Lung (tissue), 12 donors: ENCODE measurements around the gene HSF5. TPM values are rescaled to one million over a fixed set of nuclear protein-coding genes. Genes with fewer than 3 reads are reported as not detected.
A peak's percentile ranks its signal among the peaks of the same experiment; 100 is the strongest.

ENCODE experiments used
- ATAC-seq: fragments of 200-7000 bp; cut with Tn5 transposase; one replicate; pipeline ENCODE4 v1.9.1; 2020; ENCODE audit warnings: moderate number of reproducible peaks; ENCODE audit not compliant: insufficient read depth, low FRiP score
- DNase-seq, 3 donors: peaks; one replicate each; pipeline ENCODE4 v3.0.0-alpha.2; 2013 to 2017
- H3K27ac ChIP-seq, 2 donors: one replicate each; pipeline ENCODE4 v1.5.1; 2013; ENCODE audit warnings: mild to moderate bottlenecking in 2 of 2, moderate library complexity in 2 of 2, control low read depth in 1 of 2, inconsistent platforms in 1 of 2, low read depth in 1 of 2, low read length in 1 of 2
- H3K27me3 ChIP-seq, 3 donors: one replicate each; pipeline ENCODE4 v1.5.1; 2013; ENCODE audit warnings: low read length in 2 of 3; ENCODE audit not compliant: control insufficient read depth in 3 of 3, insufficient read depth in 3 of 3
- H3K36me3 ChIP-seq, 4 donors: one replicate each; pipeline ENCODE4 v1.5.1; 2013; ENCODE audit warnings: low read length in 4 of 4, mild to moderate bottlenecking in 1 of 4, moderate library complexity in 1 of 4; ENCODE audit not compliant: control insufficient read depth in 4 of 4, insufficient read depth in 4 of 4
- H3K4me1 ChIP-seq, 5 donors: one replicate each; pipeline ENCODE4 v1.5.1; 2013; ENCODE audit warnings: low read length in 5 of 5, mild to moderate bottlenecking in 2 of 5, moderate library complexity in 1 of 5; ENCODE audit not compliant: control insufficient read depth in 5 of 5, insufficient read depth in 5 of 5
- H3K4me3 ChIP-seq: one replicate; pipeline ENCODE4 v1.5.1; 2013; ENCODE audit warnings: mild to moderate bottlenecking, control low read depth, moderate library complexity
- H3K9ac ChIP-seq, 2 donors: one replicate each; pipeline ENCODE4 v1.5.1; 2013; ENCODE audit warnings: low read length in 2 of 2, control low read depth in 1 of 2; ENCODE audit not compliant: insufficient read depth in 1 of 2
- H3K9me3 ChIP-seq, 4 donors: one replicate each; pipeline ENCODE4 v1.5.1; 2013; ENCODE audit warnings: low read length in 3 of 4, mild to moderate bottlenecking in 1 of 4, moderate library complexity in 1 of 4; ENCODE audit not compliant: control insufficient read depth in 4 of 4, insufficient read depth in 3 of 4
- CTCF ChIP-seq: IDR thresholded peaks from 2 replicates; pipeline ENCODE4 v1.5.1; 2012; ENCODE audit warnings: mild to moderate bottlenecking; ENCODE audit errors: control extremely low read depth, extremely low read depth
- WGBS, 2 donors: extraction: QIAGEN DNeasy Blood & Tissue Kit; methylation state at CpG; one replicate each; pipeline ENCODE4 v1.1.7; 2013; 5-methylcytosine and 5-hydroxymethylcytosine counted together
- polyA plus RNA-seq, 2 donors: library from polyadenylated mRNA; stranded (reverse); fragments of 200-250 nt; gene quantifications; one replicate each; pipeline ENCODE4 v1.2.1, GENCODE V29; 2013
- total RNA-seq, 2 donors: library from RNA; depleted of rRNA in 1 of 2; stranded (reverse); fragments of >200 nt in 1 of 2; gene quantifications; one replicate each; pipeline ENCODE4 v1.2.1, GENCODE V29; 2014 to 2021
- donor health status: control.
- donor health status: control.
- donor health status: Bipolar disorder and iron deficiency.
- donor health status: healthy.
- donor health status: DM: yes; HTN: yes; CAD: no.

Gene HSF5
- total and polyA plus RNA-seq, 4 donors, result 0.02 to 0.17 (median 0.08) TPM

GRCh38 chr17:58411408-58411894 lies 76.8 kb downstream of the HSF5 start:
- no peaks in the 10 kb centered on the region for H3K36me3 ChIP-seq
- H3K9ac ChIP-seq, result no peak overlapping the region
- no peak for TF ChIP-seq CTCF
- H3K27me3 ChIP-seq, result no peaks in the 10 kb centered on the region
- peak in 1 of 3 donors; percentile 16 for DNase-seq
- H3K27ac ChIP-seq, result no peak overlapping the region
- H3K9me3 ChIP-seq, result no peaks in the 10 kb centered on the region
- no peak overlapping the region for H3K4me3 ChIP-seq
- WGBS, 2 donors, result 38 to 82% methylated on average over 1 of the region's 1 CpG
- H3K4me1 ChIP-seq, result peaks cover 0 to 54% (median 6%) of the 10 kb centered on the region in 5 donors
- ATAC-seq, result no peak

GRCh38 chr17:58410714-58411407 lies 77.3 kb downstream of the HSF5 start:
- no peak overlapping the region for H3K9ac ChIP-seq

DNA sequence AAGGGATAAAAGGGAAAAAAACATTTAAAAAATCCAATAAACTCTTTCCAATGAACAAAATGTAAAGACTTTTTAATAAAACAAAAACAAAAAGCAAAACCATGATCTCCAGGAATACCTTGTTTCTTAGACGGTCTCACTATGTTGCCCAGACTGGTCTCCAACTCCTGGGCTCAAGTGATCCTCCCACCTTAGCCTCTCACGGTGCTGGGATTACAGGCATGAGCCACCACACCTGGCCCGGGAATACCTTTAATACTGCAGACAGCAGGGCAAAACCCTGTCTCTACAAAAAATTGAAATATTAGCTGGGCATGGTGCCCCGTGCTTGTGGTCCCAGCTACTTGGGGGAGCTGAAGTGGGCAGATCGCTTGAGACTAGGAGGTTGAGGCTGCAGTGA lies 78.8 kb downstream of the HSF5 start:
- Histone ChIP-seq H3K27ac (no peak overlapping the region), H3K4me1 (peaks cover 0 to 36% (median 0%) of the 10 kb centered on the region in 5 donors), H3K9me3 (no peaks in the 10 kb centered on the region), H3K36me3 (no peaks in the 10 kb centered on the region), H3K27me3 (no peaks in the 10 kb centered on the region), H3K9ac (no peak overlapping the region), H3K4me3 (no peak overlapping the region)
- 87 to 92% methylated on average over 5 of the region's 5 CpGs for whole genome bisulfite sequencing, 2 donors
- ATAC-seq (no peak), DNase-seq (no peak)
- no peak for TF ChIP-seq CTCF

More at GRCh38 chr17:58410714-58411407, 77.3 kb downstream of the HSF5 start:
- Histone ChIP-seq H3K27ac (no peak overlapping the region), H3K9me3 (no peaks in the 10 kb centered on the region), H3K27me3 (no peaks in the 10 kb centered on the region), H3K36me3 (no peaks in the 10 kb centered on the region), H3K4me3 (no peak overlapping the region), H3K4me1 (peaks cover 0 to 50% (median 5%) of the 10 kb centered on the region in 5 donors)
- TF ChIP-seq CTCF, result no peak
- DNase-seq (no peak), ATAC-seq (no peak)

DNA sequence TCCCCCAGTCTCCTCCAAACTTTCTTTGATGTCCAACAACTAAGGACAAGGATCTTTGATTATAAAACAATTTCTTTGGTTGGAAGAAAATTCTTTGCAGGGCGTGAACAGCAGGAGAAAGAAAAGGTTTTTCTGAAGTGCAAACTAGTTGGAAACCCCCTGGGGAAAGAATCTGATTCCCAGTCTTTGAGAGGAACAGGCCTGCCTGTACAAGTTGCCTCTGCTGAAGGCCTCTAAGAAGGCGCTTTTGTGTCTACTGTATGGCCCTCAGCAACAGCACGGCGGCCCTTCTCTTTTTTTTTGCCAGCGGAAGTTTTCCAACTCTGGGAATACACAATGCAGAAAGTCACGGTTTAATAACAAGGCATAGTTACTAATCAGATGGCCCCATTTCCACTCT lies 84.9 kb downstream of the HSF5 start:
- no peak overlapping the region for H3K9ac ChIP-seq
- no peaks in the 10 kb centered on the region for H3K27me3 ChIP-seq
- WGBS, 2 donors, result 60 to 81% methylated on average over 6 of the region's 6 CpGs

More for the DNA sequence above, 84.9 kb downstream of the HSF5 start:
- DNase-seq (peak in 1 of 3 donors; percentile 51), ATAC-seq (no peak)
- peaks cover 0 to 45% (median 0%) of the 10 kb centered on the region in 5 donors for H3K4me1 ChIP-seq
- H3K27ac ChIP-seq, result no peak overlapping the region
- H3K9me3 ChIP-seq, result no peaks in the 10 kb centered on the region
- no peak overlapping the region for H3K4me3 ChIP-seq
- no peak for TF ChIP-seq CTCF
- no peaks in the 10 kb centered on the region for H3K36me3 ChIP-seq
